HCT116 (cell line): ENCODE results near the gene TRMT2A. TPM values are rescaled to one million over a fixed set of nuclear protein-coding genes. Genes with fewer than 3 reads are reported as not detected.

Experiments
- ATAC-seq: fragments of 200-7000 bp; cut with Tn5 transposase; 2 replicates; pipeline ENCODE4 v1.9.1; 2020; ENCODE audit warnings: mild to moderate bottlenecking, moderate library complexity
- BruUV-seq: library from RNA; stranded (reverse); fragments of 400-500 nt; replicated peaks from 2 replicates; lab custom pipeline; 2021; lab: Mats Ljungman, UMichigan
- CTCF ChIA-PET: fragments of 300-600 bp; sonication (Branson Sonifier 250); formaldehyde crosslinking; loops from one replicate; lab custom pipeline; 2021; ENCODE audit warnings: antibody characterized with exemption; lab: Charles Lee
- POLR2A ChIA-PET: fragments of 300-600, 350-600 bp; sonication (Branson Sonifier 250); formaldehyde crosslinking; loops from one replicate; lab custom pipeline; 2021; ENCODE audit warnings: antibody characterized with exemption; lab: Charles Lee
- RAD21 ChIA-PET, 2 experiments: fragments of 300-600 bp; sonication (Branson Sonifier 250); formaldehyde crosslinking; loops; one replicate each; lab custom pipeline; 2023; ENCODE audit warnings: low total read pairs in 2 of 2; ENCODE audit not compliant: uncharacterized antibody in 2 of 2, unreplicated experiment in 2 of 2, low non-redundant PET in 1 of 2; lab: Charles Lee
- DNase-seq: peaks from one replicate; pipeline ENCODE4 v3.0.0-alpha.2; 2010; ENCODE audit warnings: low read depth, low spot score
- H2AFZ ChIP-seq: fragments of 200-600 bp; shearing (Covaris generic), sonication (generic); 2 replicates; pipeline ENCODE4 v1.6.1; 2017; ENCODE audit warnings: low read depth, mixed run types, mixed read lengths, antibody characterized with exemption, low read length; ENCODE audit not compliant: poor library complexity, severe bottlenecking
- H3K27ac ChIP-seq: 2 replicates; pipeline ENCODE4 v1.5.1; 2012; ENCODE audit warnings: low read depth, low read length
- H3K27me3 ChIP-seq: fragments of 200-600 bp; sonication (generic); 2 replicates; pipeline ENCODE4 v1.6.1; 2016; ENCODE audit warnings: mixed run types, low read length, mixed read lengths; ENCODE audit not compliant: insufficient read depth
- H3K36me3 ChIP-seq, 2 experiments: fragments of 200-500 bp in 1 of 2; fragments of 200-600 bp in 1 of 2; sonication (Bioruptor generic) in 1 of 2; sonication (generic) in 1 of 2; 2 replicates each; pipeline versions ENCODE4 v1.5.1 to v1.6.1; 2014 to 2016; ENCODE audit warnings: low read length in 2 of 2, inconsistent platforms in 1 of 2, mixed read lengths in 1 of 2, mixed run types in 1 of 2; ENCODE audit not compliant: insufficient read depth in 2 of 2, control insufficient read depth in 1 of 2
- H3K4me1 ChIP-seq, 2 experiments: fragments of 200-600 bp in 1 of 2; sonication (generic) in 1 of 2; 2 replicates each; pipeline versions ENCODE4 v1.5.1 to v1.6.1; 2012 to 2017; ENCODE audit warnings: low read length in 2 of 2, inconsistent platforms in 1 of 2, mild to moderate bottlenecking in 1 of 2, mixed read lengths in 1 of 2, mixed run types in 1 of 2, moderate library complexity in 1 of 2; ENCODE audit not compliant: insufficient read depth in 2 of 2, control insufficient read depth in 1 of 2
- H3K4me2 ChIP-seq: fragments of 200-600 bp; sonication (generic); 2 replicates; pipeline ENCODE4 v1.6.1; 2017; ENCODE audit warnings: mixed run types, low read length, mixed read lengths
- H3K4me3 ChIP-seq, 2 experiments: fragments of 200-600 bp in 1 of 2; sonication (generic) in 1 of 2; replicated peaks in 1 of 2; 2 replicates each; pipeline ENCODE4 v1.5.1; 2011 to 2016; ENCODE audit warnings: low read length in 2 of 2, control low read depth in 1 of 2, low read depth in 1 of 2, mild to moderate bottlenecking in 1 of 2, mixed read lengths in 1 of 2, mixed run types in 1 of 2
- H3K79me2 ChIP-seq: fragments of 200-600 bp; sonication (generic); 2 replicates; pipeline ENCODE4 v1.6.1; 2017; ENCODE audit warnings: mild to moderate bottlenecking, mixed run types, low read length, moderate library complexity, mixed read lengths; ENCODE audit not compliant: insufficient read depth
- H3K9ac ChIP-seq: fragments of 200-600 bp; sonication (generic); 2 replicates; pipeline ENCODE4 v1.6.1; 2016; ENCODE audit warnings: low read length, mixed read lengths
- H3K9me2 ChIP-seq: fragments of 200-600 bp; sonication (generic), shearing (Covaris generic); 2 replicates; pipeline ENCODE4 v1.6.1; 2017; ENCODE audit warnings: mixed run types, mild to moderate bottlenecking, moderate library complexity; ENCODE audit not compliant: insufficient read depth
- H3K9me3 ChIP-seq, 2 experiments: fragments of 200-500 bp in 1 of 2; fragments of 200-600 bp in 1 of 2; sonication (Bioruptor generic) in 1 of 2; sonication (generic) in 1 of 2; 2 replicates each; pipeline ENCODE4 v1.6.1; 2014 to 2017; ENCODE audit warnings: low read length in 2 of 2, mixed read lengths in 2 of 2, inconsistent platforms in 1 of 2, low read depth in 1 of 2, mild to moderate bottlenecking in 1 of 2, mixed run types in 1 of 2, moderate library complexity in 1 of 2; ENCODE audit not compliant: control insufficient read depth in 1 of 2, insufficient read depth in 1 of 2
- H4K20me1 ChIP-seq: fragments of 200-600 bp; sonication (generic), shearing (Covaris generic); 2 replicates; pipeline ENCODE4 v1.6.1; 2017; ENCODE audit warnings: mixed run types, mild to moderate bottlenecking, moderate library complexity; ENCODE audit not compliant: insufficient read depth
- ATF3 ChIP-seq: IDR thresholded peaks from 2 replicates; pipeline ENCODE4 v1.6.1; 2012
- CEBPB ChIP-seq: IDR thresholded peaks from 2 replicates; pipeline ENCODE4 v1.6.1; 2012; ENCODE audit warnings: low read depth
- CTCF ChIP-seq, 3 experiments: fragments of 200-600 bp in 1 of 3; sonication (generic) in 1 of 3; IDR thresholded peaks in 2 of 3; conservative IDR thresholded peaks in 1 of 3; 2 replicates each; pipeline ENCODE4 v1.5.1; 2012 to 2017; ENCODE audit warnings: low read depth in 2 of 3, low read length in 2 of 3, antibody characterized with exemption in 1 of 3, borderline replicate concordance in 1 of 3, control low read depth in 1 of 3, mild to moderate bottlenecking in 1 of 3, mixed read lengths in 1 of 3, mixed run types in 1 of 3, moderate library complexity in 1 of 3; ENCODE audit not compliant: insufficient read depth in 1 of 3
- EGR1 ChIP-seq: IDR thresholded peaks from 2 replicates; pipeline ENCODE4 v1.6.1; 2012; ENCODE audit warnings: low read depth
- EZH2phosphoT487 ChIP-seq: fragments of 200-600 bp; IDR thresholded peaks from 2 replicates; pipeline ENCODE4 v1.6.1; 2018; ENCODE audit warnings: antibody characterized with exemption, borderline replicate concordance
- JUND ChIP-seq: IDR thresholded peaks from 2 replicates; pipeline ENCODE4 v1.6.1; 2012
- POLR2A ChIP-seq: IDR thresholded peaks from 2 replicates; pipeline ENCODE4 v1.7.0; 2011; ENCODE audit warnings: borderline replicate concordance; ENCODE audit not compliant: insufficient read depth, insufficient read length; ENCODE audit errors: extremely low read depth
- RAD21 ChIP-seq: IDR thresholded peaks from 2 replicates; pipeline ENCODE4 v1.6.1; 2012; ENCODE audit warnings: low read depth, mild to moderate bottlenecking
- SRF ChIP-seq: IDR thresholded peaks from 2 replicates; pipeline ENCODE4 v1.6.1; 2012; ENCODE audit warnings: low read depth
- YY1 ChIP-seq: IDR thresholded peaks from 2 replicates; pipeline ENCODE4 v1.6.1; 2011; ENCODE audit warnings: low read length, low read depth, moderate library complexity, mild to moderate bottlenecking; ENCODE audit not compliant: insufficient replicate concordance; ENCODE audit errors: extremely low read depth
- ZBTB33 ChIP-seq: IDR thresholded peaks from 2 replicates; pipeline ENCODE4 v1.6.1; 2011; ENCODE audit warnings: mild to moderate bottlenecking, low read length, moderate library complexity; ENCODE audit not compliant: insufficient replicate concordance; ENCODE audit errors: extremely low read depth
- intact Hi-C: fragments of 100-400 bp; cut with micrococcal nuclease; formaldehyde crosslinking; loops from 2 replicates; pipeline ENCODE4 v1.10.0; 2022
- total RNA-seq: library from RNA; stranded (reverse); gene quantifications from one replicate; pipeline ENCODE4 v1.2.1, GENCODE V29; 2021; ENCODE audit not compliant: unreplicated experiment

Gene TRMT2A
- total RNA-seq, 1 experiment from 2014 or later: 67.3 TPM

- no peak for DNase-seq
- ChIA-PET POLR2A (no interaction called here), RAD21 (no interaction called here), CTCF (no interaction called here)
- Histone ChIP-seq H3K9me3 (no peaks in the 10 kb centered on the region), H3K9ac (no peak overlapping the region), H3K36me3 (peaks cover 5 to 12% of the 10 kb centered on the region in 2 experiments; a peak in 2 of 4 replicates), H3K9me2 (no peaks in the 10 kb centered on the region), H3K4me3 (no peak overlapping the region), H3K27me3 (no peaks in the 10 kb centered on the region), H2AFZ (no peak overlapping the region), H4K20me1 (no peaks in the 10 kb centered on the region), H3K27ac (no peak overlapping the region), H3K4me2 (no peak overlapping the region), H3K4me1 (peaks cover 4 to 12% of the 10 kb centered on the region in 2 experiments; a peak in 2 of 4 replicates), H3K79me2 (peaks cover 48% of the 10 kb centered on the region)
- BruUV-seq: no TSS peak
- TF ChIP-seq EZH2phosphoT487 (no peak), ZBTB33 (no peak), ATF3 (no peak), JUND (no peak)
- no peak for ATAC-seq
- intact Hi-C loops: no loop called here
Measured at GRCh38 chr22:20140107-20140445, 23.1 kb upstream of the TRMT2A start.

DNA sequence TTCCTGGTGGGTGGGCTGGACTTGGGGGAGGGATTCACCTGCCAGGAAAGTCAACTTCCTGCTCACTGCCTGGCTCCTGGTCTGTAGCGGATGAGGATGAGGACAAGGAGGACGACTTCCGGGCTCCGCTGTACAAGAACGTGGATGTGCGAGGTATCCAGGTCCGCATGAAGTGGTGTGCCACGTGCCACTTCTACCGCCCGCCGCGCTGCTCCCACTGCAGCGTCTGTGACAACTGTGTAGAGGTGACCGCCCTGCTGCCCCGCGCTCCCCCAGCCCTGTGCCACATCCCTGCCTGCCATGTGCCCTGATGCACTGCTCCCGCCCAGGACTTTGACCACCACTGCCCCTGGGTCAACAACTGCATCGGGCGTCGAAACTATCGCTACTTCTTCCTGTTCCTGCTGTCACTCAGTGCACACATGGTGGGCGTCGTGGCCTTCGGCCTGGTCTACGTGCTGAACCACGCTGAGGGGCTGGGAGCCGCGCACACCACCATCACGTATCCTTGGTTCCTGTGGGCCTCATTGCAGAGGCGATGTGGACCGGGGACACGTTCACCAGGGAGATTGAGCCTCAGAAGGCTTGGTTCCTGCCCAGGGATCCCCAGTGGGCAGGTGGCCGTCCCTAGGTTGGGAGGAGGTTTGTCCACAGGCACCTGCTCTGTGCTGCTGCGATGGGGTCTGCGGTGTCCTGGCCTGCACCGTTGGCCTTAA, 22.5 kb upstream of the TRMT2A start:
- Histone ChIP-seq H3K9ac (no peak overlapping the region), H3K4me3 (no peak overlapping the region), H3K9me3 (no peaks in the 10 kb centered on the region), H3K27me3 (no peaks in the 10 kb centered on the region), H2AFZ (no peak overlapping the region), H3K27ac (no peak overlapping the region), H3K4me2 (no peak overlapping the region), H3K4me1 (peaks cover 4 to 12% of the 10 kb centered on the region in 2 experiments; a peak in 2 of 4 replicates), H3K79me2 (peaks cover 54% of the 10 kb centered on the region), H3K9me2 (no peaks in the 10 kb centered on the region), H3K36me3 (peaks cover 5 to 12% of the 10 kb centered on the region in 2 experiments; a peak in 2 of 4 replicates), H4K20me1 (no peaks in the 10 kb centered on the region)
- ATAC-seq: no peak
- TF ChIP-seq SRF (no peak), YY1 (no peak), CTCF (IDR thresholded peaks at IDR 0.05 in 2 of 3, conservative IDR thresholded peaks at IDR 0.05 in 1 of 3; ENCODE audit: borderline replicate concordance in 1 of 3, insufficient read depth in 1 of 3, low read depth in 2 of 3, low read length in 2 of 3) (no peak), ATF3 (no peak), CEBPB (no peak), POLR2A (no peak), RAD21 (no peak), EZH2phosphoT487 (no peak), EGR1 (no peak)
- no peak for DNase-seq
- intact Hi-C loops: no loop called here
- RAD21 ChIA-PET: no interaction called here
- CTCF ChIA-PET: no interaction called here
- POLR2A ChIA-PET: no interaction called here
- BruUV-seq: TSS peak; percentile 16
